Fibroblast of lung (primary cell): ENCODE data around the gene INSYN1.

Source experiments
- CTCF ChIP-seq, 2 donors: IDR thresholded peaks in 1 of 2; conservative IDR thresholded peaks in 1 of 2; 1 replicate in 1 of 2; 2 replicates in 1 of 2; pipeline ENCODE4 v1.5.1; 2011 to 2012; ENCODE audit warnings: low read length in 2 of 2, control low read depth in 1 of 2, inconsistent platforms in 1 of 2, low read depth in 1 of 2, mild to moderate bottlenecking in 1 of 2
- EZH2 ChIP-seq: IDR thresholded peaks from 2 replicates; pipeline ENCODE4 v1.5.1; 2012; ENCODE audit warnings: low read length, control low read depth, mild to moderate bottlenecking; ENCODE audit errors: missing control alignments

- no peak for TF ChIP-seq CTCF (conservative IDR thresholded peaks at IDR 0.05 in 1 of 2, IDR thresholded peaks at IDR 0.05 in 1 of 2; ENCODE audit: low read depth in 1 of 2, low read length in 2 of 2)
- no peak for TF ChIP-seq EZH2
These were observed 3.2 kb downstream of the INSYN1 start for GRCh38 chr15:73749971-73750370.
